NB4 (cell line): ENCODE data around the gene CAMKMT.

ENCODE experiments used
- MYC ChIP-seq: IDR thresholded peaks from 2 replicates; pipeline ENCODE4 v1.6.1; 2011; ENCODE audit warnings: low read depth, low read length
- POLR2A ChIP-seq: IDR thresholded peaks from 2 replicates; pipeline ENCODE4 v1.6.1; 2011; ENCODE audit warnings: mild to moderate bottlenecking; ENCODE audit not compliant: insufficient read length; ENCODE audit errors: extremely low read depth
- TF ChIP-seq, protein P1 (sequence below): IDR thresholded peaks from one replicate; pipeline ENCODE4 v1.5.1; 2012; ENCODE audit warnings: low read depth, low read length
- TF ChIP-seq, protein P2 (sequence below): IDR thresholded peaks from 2 replicates; pipeline ENCODE4 v1.6.1; 2011; ENCODE audit warnings: low read depth, low read length

DNA sequence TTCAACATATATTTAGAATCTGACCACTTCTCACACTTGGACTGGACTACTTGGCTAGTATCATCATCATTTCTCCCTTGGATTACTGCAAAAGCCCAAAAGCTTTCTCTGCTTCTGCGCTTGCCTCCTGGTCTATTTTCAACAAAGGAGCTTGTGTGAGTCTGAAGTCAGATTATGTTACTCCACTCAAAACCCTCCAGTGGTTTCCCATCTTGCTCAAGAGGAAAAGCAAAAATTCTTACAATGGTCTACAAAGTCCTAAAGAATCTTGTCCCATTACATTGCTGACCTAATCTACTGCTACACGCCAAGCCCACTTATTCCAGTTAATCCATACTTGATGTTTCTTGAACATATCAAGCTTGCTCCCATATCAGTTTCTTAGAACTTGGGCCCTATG, 10.1 kb upstream of the CAMKMT start:
- TF ChIP-seq, protein P1, sequence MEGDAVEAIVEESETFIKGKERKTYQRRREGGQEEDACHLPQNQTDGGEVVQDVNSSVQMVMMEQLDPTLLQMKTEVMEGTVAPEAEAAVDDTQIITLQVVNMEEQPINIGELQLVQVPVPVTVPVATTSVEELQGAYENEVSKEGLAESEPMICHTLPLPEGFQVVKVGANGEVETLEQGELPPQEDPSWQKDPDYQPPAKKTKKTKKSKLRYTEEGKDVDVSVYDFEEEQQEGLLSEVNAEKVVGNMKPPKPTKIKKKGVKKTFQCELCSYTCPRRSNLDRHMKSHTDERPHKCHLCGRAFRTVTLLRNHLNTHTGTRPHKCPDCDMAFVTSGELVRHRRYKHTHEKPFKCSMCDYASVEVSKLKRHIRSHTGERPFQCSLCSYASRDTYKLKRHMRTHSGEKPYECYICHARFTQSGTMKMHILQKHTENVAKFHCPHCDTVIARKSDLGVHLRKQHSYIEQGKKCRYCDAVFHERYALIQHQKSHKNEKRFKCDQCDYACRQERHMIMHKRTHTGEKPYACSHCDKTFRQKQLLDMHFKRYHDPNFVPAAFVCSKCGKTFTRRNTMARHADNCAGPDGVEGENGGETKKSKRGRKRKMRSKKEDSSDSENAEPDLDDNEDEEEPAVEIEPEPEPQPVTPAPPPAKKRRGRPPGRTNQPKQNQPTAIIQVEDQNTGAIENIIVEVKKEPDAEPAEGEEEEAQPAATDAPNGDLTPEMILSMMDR, result no peak
- TF ChIP-seq POLR2A (no peak), MYC (no peak)
- TF ChIP-seq, protein P2, sequence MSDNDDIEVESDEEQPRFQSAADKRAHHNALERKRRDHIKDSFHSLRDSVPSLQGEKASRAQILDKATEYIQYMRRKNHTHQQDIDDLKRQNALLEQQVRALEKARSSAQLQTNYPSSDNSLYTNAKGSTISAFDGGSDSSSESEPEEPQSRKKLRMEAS, result no peak
